AG10803 (cell line): ENCODE measurements around the gene DCAF16.

Experiments
- DNase-seq: peaks from one replicate; pipeline ENCODE4 v3.0.0; 2010; ENCODE audit warnings: low read depth
- H3K4me3 ChIP-seq: 2 replicates; pipeline ENCODE4 v1.5.1; 2011; ENCODE audit warnings: mild to moderate bottlenecking, low read length, control low read depth
- CTCF ChIP-seq: conservative IDR thresholded peaks from 2 replicates; pipeline ENCODE4 v1.5.1; 2011; ENCODE audit warnings: mild to moderate bottlenecking, low read length, control low read depth, inconsistent platforms

DCAF16 gene

GRCh38 chr4:17770845-17771244 lies 39.7 kb downstream of the DCAF16 start:
- H3K4me3 ChIP-seq, result no peak overlapping the region
- no peak for DNase-seq
- TF ChIP-seq CTCF, result no peak

GRCh38 chr4:17769406-17770174 lies 41.0 kb downstream of the DCAF16 start:
- no peak for TF ChIP-seq CTCF
- no peak overlapping the region for H3K4me3 ChIP-seq
- DNase-seq, result no peak

- no peak for TF ChIP-seq CTCF
- no peak overlapping the region for H3K4me3 ChIP-seq
- no peak for DNase-seq
These were observed 43.6 kb downstream of the DCAF16 start for GRCh38 chr4:17766826-17767458.

GRCh38 chr4:17765514-17766286 lies 44.9 kb downstream of the DCAF16 start:
- no peak overlapping the region for H3K4me3 ChIP-seq
- DNase-seq, result no peak
- no peak for TF ChIP-seq CTCF

GRCh38 chr4:17763931-17764330 lies 46.6 kb downstream of the DCAF16 start:
- TF ChIP-seq CTCF, result no peak
- no peak for DNase-seq

GRCh38 chr4:17763416-17763815 lies 47.1 kb downstream of the DCAF16 start:
- DNase-seq, result no peak
- no peak for TF ChIP-seq CTCF
- H3K4me3 ChIP-seq, result no peak overlapping the region

More at GRCh38 chr4:17763931-17764330, 46.6 kb downstream of the DCAF16 start:
- H3K4me3 ChIP-seq, result no peak overlapping the region
